NCI-H510A treated with DMSO at 0.1 percent for 48 hours (cell line): ENCODE data around the gene NUFIP2.
"Not testable (repeated sequence)": the region's sequence is repeated elsewhere in the genome, so short reads cannot be mapped to it uniquely, and the experiment has no call there.

Source experiments
- DNase-seq: peaks from one replicate; lab custom pipeline; 2025; lab: John Stamatoyannopoulos, UW

The NUFIP2 gene

GRCh38 chr17:29238133-29238850 lies 55.7 kb downstream of the NUFIP2 start:
- DNase-seq, result no peak

- DNase-seq, result no peak
Measured at GRCh38 chr17:29237476-29238132, 56.3 kb downstream of the NUFIP2 start.

GRCh38 chr17:29235904-29236303 lies 58.0 kb downstream of the NUFIP2 start:
- DNase-seq, result no peak

- DNase-seq, result not testable (repeated sequence)
Measured at GRCh38 chr17:29234972-29235371, 59.0 kb downstream of the NUFIP2 start.

GRCh38 chr17:29233301-29233700 lies 60.6 kb downstream of the NUFIP2 start:
- no peak for DNase-seq

- DNase-seq, result no peak
Measured at GRCh38 chr17:29225396-29225795, 68.6 kb downstream of the NUFIP2 start.

- DNase-seq, result not testable (repeated sequence)
Measured at GRCh38 chr17:29221338-29221737, 72.6 kb downstream of the NUFIP2 start.

GRCh38 chr17:29219378-29220047 lies 74.4 kb downstream of the NUFIP2 start:
- peak; percentile 41 for DNase-seq

- no peak for DNase-seq
Measured at GRCh38 chr17:29216856-29217255, 77.1 kb downstream of the NUFIP2 start.

GRCh38 chr17:29216181-29216580 lies 77.8 kb downstream of the NUFIP2 start:
- no peak for DNase-seq

GRCh38 chr17:29215717-29216116 lies 78.2 kb downstream of the NUFIP2 start:
- DNase-seq, result no peak

GRCh38 chr17:29215174-29215573 lies 78.8 kb downstream of the NUFIP2 start:
- no peak for DNase-seq

- no peak for DNase-seq
Measured at GRCh38 chr17:29214215-29215146, 79.5 kb downstream of the NUFIP2 start.

- DNase-seq, result no peak
Measured at GRCh38 chr17:29212681-29213121, 81.2 kb downstream of the NUFIP2 start.

- DNase-seq, result no peak
Measured at GRCh38 chr17:29212094-29212631, 81.8 kb downstream of the NUFIP2 start.

- DNase-seq, result no peak
Measured at GRCh38 chr17:29210879-29211278, 83.1 kb downstream of the NUFIP2 start.

GRCh38 chr17:29209073-29209472 lies 84.9 kb downstream of the NUFIP2 start:
- no peak for DNase-seq

- no peak for DNase-seq
Measured at GRCh38 chr17:29207975-29208374, 86.0 kb downstream of the NUFIP2 start.
